A673 (cell line): ENCODE results near the gene WDR72. TPM values are rescaled to one million over a fixed set of nuclear protein-coding genes. Genes with fewer than 3 reads are reported as not detected.
"Not testable (repeated sequence)": the region's sequence is repeated elsewhere in the genome, so short reads cannot be mapped to it uniquely, and the experiment has no call there.

Experiments used
- BruUV-seq: library from RNA; stranded (reverse); fragments of 400-500 nt; replicated peaks from 2 replicates; lab custom pipeline; 2021; lab: Mats Ljungman, UMichigan
- CTCF ChIA-PET: fragments of 300-600 bp; sonication (Branson Sonifier 250); formaldehyde crosslinking; loops from one replicate; lab custom pipeline; 2022; ENCODE audit warnings: antibody characterized with exemption; lab: Charles Lee
- POLR2A ChIA-PET: fragments of 300-600 bp; sonication (Branson Sonifier 250); formaldehyde crosslinking; loops from one replicate; lab custom pipeline; 2022; ENCODE audit warnings: antibody characterized with exemption; ENCODE audit not compliant: low non-redundant PET; lab: Charles Lee
- DNase-seq: peaks from one replicate; pipeline ENCODE4 v3.0.0-alpha.2; 2015; ENCODE audit warnings: low spot score
- H3K27ac ChIP-seq: fragments of 200-600 bp; sonication (generic); 2 replicates; pipeline ENCODE4 v1.5.1; 2016; ENCODE audit warnings: mixed run types, low read depth, mild to moderate bottlenecking, mixed read lengths, antibody characterized with exemption, low read length; ENCODE audit not compliant: poor library complexity, severe bottlenecking
- H3K27me3 ChIP-seq: fragments of 200-600 bp; sonication (generic); replicated peaks from 2 replicates; pipeline ENCODE4 v1.6.1; 2017; ENCODE audit warnings: mixed run types, low read depth, mild to moderate bottlenecking, mixed read lengths, antibody characterized with exemption, low read length; ENCODE audit not compliant: insufficient read depth, poor library complexity
- H3K36me3 ChIP-seq: fragments of 200-600 bp; sonication (generic); 2 replicates; pipeline ENCODE4 v1.6.1; 2016; ENCODE audit warnings: mixed run types, mild to moderate bottlenecking, mixed read lengths, antibody characterized with exemption, low read length; ENCODE audit not compliant: insufficient read depth, poor library complexity, severe bottlenecking
- H3K4me1 ChIP-seq: fragments of 200-600 bp; sonication (generic); 2 replicates; pipeline ENCODE4 v1.6.1; 2017; ENCODE audit warnings: mixed run types, mild to moderate bottlenecking, mixed read lengths, antibody characterized with exemption, low read length; ENCODE audit not compliant: insufficient read depth, poor library complexity, severe bottlenecking
- H3K4me3 ChIP-seq: fragments of 200-600 bp; sonication (generic); 2 replicates; pipeline ENCODE4 v1.5.1; 2016; ENCODE audit warnings: low read depth, mixed run types, mild to moderate bottlenecking, mixed read lengths, low read length; ENCODE audit not compliant: poor library complexity, severe bottlenecking
- H3K9me3 ChIP-seq: fragments of 200-600 bp; sonication (generic); 2 replicates; pipeline ENCODE4 v1.6.1; 2016; ENCODE audit warnings: mixed run types, low read depth, mild to moderate bottlenecking, mixed read lengths, antibody characterized with exemption, low read length; ENCODE audit not compliant: poor library complexity, severe bottlenecking
- CTCF ChIP-seq: fragments of 300-800, 200-600 bp; sonication (generic); conservative IDR thresholded peaks from 2 replicates; pipeline ENCODE4 v1.5.1; 2017; ENCODE audit warnings: low read depth, mild to moderate bottlenecking, antibody characterized with exemption, low read length, moderate library complexity, mixed read lengths
- EZH2 ChIP-seq: fragments of 200-600 bp; sonication (generic); IDR thresholded peaks from 2 replicates; pipeline ENCODE4 v1.6.1; 2017; ENCODE audit warnings: borderline replicate concordance, low read depth, mild to moderate bottlenecking, mixed read lengths, antibody characterized with exemption, low read length; ENCODE audit not compliant: poor library complexity, severe bottlenecking
- intact Hi-C: fragments of 100-400 bp; cut with micrococcal nuclease; formaldehyde crosslinking; loops from one replicate; pipeline ENCODE4 v1.10.0; 2022; ENCODE audit not compliant: unreplicated experiment
- total RNA-seq: library from RNA; stranded (reverse); gene quantifications from 2 replicates; pipeline ENCODE4 v1.2.3, GENCODE V29; 2021

WDR72 gene
- total RNA-seq, 1 experiment from 2014 or later: not detected

- no TSS peak for BruUV-seq
- H3K9me3 ChIP-seq: no peaks in the 10 kb centered on the region
- H3K36me3 ChIP-seq: no peaks in the 10 kb centered on the region
- no peaks in the 10 kb centered on the region for H3K27me3 ChIP-seq
- intact Hi-C loops: no loop called here
- no peak overlapping the region for H3K27ac ChIP-seq
- H3K4me3 ChIP-seq: no peak overlapping the region
- DNase-seq: no peak
- no peaks in the 10 kb centered on the region for H3K4me1 ChIP-seq
- ChIA-PET POLR2A (no interaction called here), CTCF (no interaction called here)
- TF ChIP-seq CTCF (no peak), EZH2 (no peak)
These were observed 26.9 kb upstream of the WDR72 start for GRCh38 chr15:53786401-53786800.

GRCh38 chr15:53785241-53785640 is 25.8 kb upstream of the WDR72 start:
- H3K27ac ChIP-seq, H3K36me3 ChIP-seq, CTCF ChIA-PET, DNase-seq, POLR2A ChIA-PET, BruUV-seq, H3K4me3 ChIP-seq, H3K9me3 ChIP-seq, H3K27me3 ChIP-seq, intact Hi-C loops, H3K4me1 ChIP-seq: not testable (repeated sequence)

GRCh38 chr15:53762916-53763315 is 3.5 kb upstream of the WDR72 start:
- no peak for DNase-seq
- no peak overlapping the region for H3K4me3 ChIP-seq
- no peaks in the 10 kb centered on the region for H3K36me3 ChIP-seq
- H3K27me3 ChIP-seq: peaks cover 8% of the 10 kb centered on the region
- ChIA-PET CTCF (no interaction called here), POLR2A (no interaction called here)
- BruUV-seq: no TSS peak
- TF ChIP-seq CTCF (no peak), EZH2 (no peak)
- H3K27ac ChIP-seq: no peak overlapping the region
- H3K9me3 ChIP-seq: no peaks in the 10 kb centered on the region
- no peaks in the 10 kb centered on the region for H3K4me1 ChIP-seq
- intact Hi-C loops: no loop called here

GRCh38 chr15:53758412-53758811 is 1.1 kb downstream of the WDR72 start:
- TF ChIP-seq EZH2 (no peak), CTCF (no peak)
- BruUV-seq: no TSS peak
- Histone ChIP-seq H3K9me3 (no peaks in the 10 kb centered on the region), H3K4me1 (no peaks in the 10 kb centered on the region), H3K27me3 (peaks cover 8% of the 10 kb centered on the region), H3K36me3 (no peaks in the 10 kb centered on the region), H3K27ac (no peak overlapping the region), H3K4me3 (no peak overlapping the region)
- no peak for DNase-seq
- CTCF ChIA-PET: no interaction called here
- intact Hi-C loops: no loop called here
- POLR2A ChIA-PET: no interaction called here
